OCI-LY1 (cell line): ENCODE results near the gene PUS10.

Experiments used
- CTCF ChIP-seq: fragments of 200-600 bp; sonication (generic), shearing (Covaris generic); IDR thresholded peaks from 2 replicates; pipeline ENCODE4 v1.5.1; 2017; ENCODE audit warnings: mild to moderate bottlenecking, antibody characterized with exemption, low read length, moderate library complexity, mixed read lengths
- EZH2 ChIP-seq: fragments of 200-600 bp; sonication (generic), shearing (Covaris generic); IDR thresholded peaks from 2 replicates; pipeline ENCODE4 v1.8.0; 2017; ENCODE audit warnings: borderline replicate concordance, mixed run types, mild to moderate bottlenecking, antibody characterized with exemption, low read length, moderate library complexity, mixed read lengths

DNA sequence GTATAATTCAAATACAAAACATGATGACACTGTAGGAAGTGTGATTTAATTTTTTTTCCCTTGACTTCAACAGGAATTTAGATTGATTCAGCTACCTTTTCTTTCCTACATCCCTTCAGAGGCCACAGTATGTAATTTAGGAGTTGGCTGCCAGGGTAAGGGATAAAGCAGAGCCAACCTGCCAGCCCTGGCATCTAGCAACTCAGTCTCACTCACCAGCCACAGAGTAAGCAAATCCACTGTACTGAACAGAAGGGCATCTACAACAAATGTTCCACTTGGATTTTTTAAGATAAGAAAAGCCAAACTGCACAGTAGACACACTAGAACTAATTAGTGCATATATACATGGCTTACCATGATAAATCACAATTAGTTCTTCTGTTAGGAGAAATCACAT lies 54.9 kb downstream of the PUS10 start:
- TF ChIP-seq CTCF (no peak), EZH2 (no peak)
